IPS DF 4.7 (cell line): ENCODE results near the gene ARHGAP22.
A peak's percentile ranks its signal among the peaks of the same experiment; 100 is the strongest.

Experiments used
- DNase-seq: peaks from one replicate; pipeline ENCODE4 v3.0.0-alpha.2; 2013; ENCODE audit warnings: low spot score; ENCODE audit errors: extremely low read depth

Gene ARHGAP22

DNA sequence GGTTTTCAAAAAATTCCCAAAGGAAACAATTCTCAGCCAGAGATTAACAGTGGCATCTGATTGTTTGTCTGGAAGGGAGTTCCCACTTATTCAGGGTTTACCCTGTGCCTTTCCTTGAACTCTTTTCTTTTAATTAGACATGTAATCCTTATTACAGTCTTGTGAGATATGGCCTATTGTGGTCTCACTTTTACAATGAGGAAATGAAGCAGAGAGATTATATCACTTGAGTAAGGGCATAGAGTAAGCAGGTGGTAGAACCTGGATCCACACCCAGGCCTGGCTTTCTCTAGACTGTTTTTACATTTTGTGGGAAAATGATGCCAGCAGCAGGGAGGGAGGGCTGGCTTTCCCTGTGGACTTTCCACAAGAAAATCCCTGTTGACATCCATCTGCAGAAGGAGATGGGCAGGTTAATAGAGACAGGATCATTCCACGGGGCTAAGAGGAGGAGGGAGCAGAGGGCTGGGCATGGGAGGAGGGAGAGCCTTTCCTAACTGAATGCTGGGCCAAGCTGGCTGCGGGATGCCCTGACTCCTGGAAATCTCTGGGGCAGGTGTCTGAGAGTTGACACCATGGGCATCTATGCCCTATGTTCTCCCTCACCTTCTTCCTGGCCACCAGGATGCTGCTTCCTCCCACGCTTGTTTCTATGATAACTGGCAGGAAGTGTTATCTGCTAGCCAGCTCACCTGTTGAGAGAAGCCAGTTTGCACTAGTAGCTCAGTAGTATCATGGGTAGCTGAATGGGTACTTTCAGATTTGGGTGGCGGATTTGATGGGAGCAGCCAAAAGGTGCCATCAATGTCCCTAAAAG, 28.7 kb upstream of the ARHGAP22 start:
- DNase-seq = no peak

- DNase-seq = no peak
Measured at GRCh38 chr10:48632166-48632565, 27.3 kb upstream of the ARHGAP22 start.

GRCh38 chr10:48627984-48628609, 23.2 kb upstream of the ARHGAP22 start:
- DNase-seq = no peak

- no peak for DNase-seq
Measured at GRCh38 chr10:48626986-48627731, 22.3 kb upstream of the ARHGAP22 start.

GRCh38 chr10:48626447-48626846, 21.6 kb upstream of the ARHGAP22 start:
- DNase-seq = no peak

- no peak for DNase-seq
Measured at GRCh38 chr10:48625826-48626134, 20.9 kb upstream of the ARHGAP22 start.

DNA sequence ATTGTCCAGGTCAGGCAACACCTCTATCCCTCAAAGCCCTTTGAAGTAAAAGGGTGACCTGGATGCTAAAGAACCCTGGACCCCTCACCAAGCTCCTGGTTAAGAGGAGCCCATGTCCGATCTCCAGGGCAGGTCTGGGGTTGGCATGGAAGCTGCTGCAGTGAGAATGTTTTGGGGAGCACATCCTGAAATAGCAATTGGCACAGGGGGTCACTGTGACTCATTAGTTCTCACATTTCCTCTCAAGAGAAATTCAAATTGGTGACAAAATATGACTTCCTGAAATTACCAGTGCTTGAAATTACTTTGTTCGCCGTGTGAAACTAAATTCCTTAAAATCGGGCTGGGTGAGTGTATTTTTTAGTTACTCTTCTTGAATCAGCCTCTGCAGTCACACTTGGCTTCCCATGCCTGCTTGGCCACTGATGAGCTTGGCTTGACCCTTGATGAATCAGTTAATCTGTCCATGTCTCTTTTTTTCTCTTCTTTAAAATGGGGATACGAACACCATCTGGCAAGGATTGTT, 18.8 kb upstream of the ARHGAP22 start:
- DNase-seq = no peak

- no peak for DNase-seq
Measured at GRCh38 chr10:48623009-48623408, 18.1 kb upstream of the ARHGAP22 start.

- no peak for DNase-seq
Measured at GRCh38 chr10:48620719-48621118, 15.8 kb upstream of the ARHGAP22 start.

DNA sequence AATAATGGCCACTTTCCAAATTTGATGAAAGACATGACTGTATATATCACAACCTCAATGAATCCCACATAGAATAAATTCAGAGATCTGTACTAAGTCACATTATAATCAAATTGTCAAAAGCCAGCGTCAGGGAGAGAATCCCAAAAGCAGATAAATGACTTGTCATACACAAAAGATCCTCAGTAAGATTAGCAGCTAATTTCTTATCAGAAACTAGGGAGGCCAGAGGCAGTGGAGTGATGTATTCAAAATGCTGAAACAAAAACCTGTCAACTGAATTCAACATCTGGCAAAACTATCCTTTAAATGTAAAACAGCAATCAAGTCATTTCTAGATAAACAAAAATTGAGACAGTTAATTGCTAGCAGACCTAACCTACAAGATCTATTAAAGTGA, 11.6 kb upstream of the ARHGAP22 start:
- no peak for DNase-seq

GRCh38 chr10:48614481-48615390, 9.9 kb upstream of the ARHGAP22 start:
- no peak for DNase-seq

- DNase-seq = no peak
Measured at GRCh38 chr10:48613016-48613415, 8.1 kb upstream of the ARHGAP22 start.

DNA sequence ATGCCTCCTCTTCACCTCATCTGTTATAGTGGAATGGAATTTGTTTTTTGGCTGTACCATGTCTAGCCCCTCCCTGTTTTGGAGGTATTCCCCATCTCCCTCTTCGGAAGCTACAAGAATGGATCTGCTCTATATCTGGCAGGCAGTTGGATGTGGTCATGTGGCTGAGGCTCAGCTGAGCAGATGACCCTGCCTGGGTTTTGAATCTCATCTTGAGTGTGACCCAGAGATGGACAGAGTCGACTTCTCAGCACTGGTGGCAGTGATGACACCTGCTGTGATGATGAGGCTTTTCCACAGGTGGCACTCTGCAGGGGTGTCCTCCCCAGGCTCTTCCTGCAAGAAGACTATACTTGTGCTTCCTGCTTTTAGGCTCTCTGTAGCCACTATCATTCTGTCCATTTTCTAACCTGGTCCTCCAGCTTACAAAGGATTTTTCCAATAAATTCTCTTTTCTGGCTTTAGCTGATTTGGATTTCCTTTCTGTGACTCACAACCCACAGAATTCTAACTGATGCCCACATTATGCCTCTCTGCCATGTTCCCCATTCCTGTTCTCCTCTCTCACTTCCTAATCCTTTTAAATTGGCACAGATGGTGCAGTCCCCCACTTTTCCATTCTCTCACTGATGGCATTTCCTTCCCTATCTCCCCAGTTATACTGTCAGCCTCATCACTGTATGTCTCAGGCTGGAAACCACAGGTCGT, 7.5 kb upstream of the ARHGAP22 start:
- DNase-seq = no peak

DNA sequence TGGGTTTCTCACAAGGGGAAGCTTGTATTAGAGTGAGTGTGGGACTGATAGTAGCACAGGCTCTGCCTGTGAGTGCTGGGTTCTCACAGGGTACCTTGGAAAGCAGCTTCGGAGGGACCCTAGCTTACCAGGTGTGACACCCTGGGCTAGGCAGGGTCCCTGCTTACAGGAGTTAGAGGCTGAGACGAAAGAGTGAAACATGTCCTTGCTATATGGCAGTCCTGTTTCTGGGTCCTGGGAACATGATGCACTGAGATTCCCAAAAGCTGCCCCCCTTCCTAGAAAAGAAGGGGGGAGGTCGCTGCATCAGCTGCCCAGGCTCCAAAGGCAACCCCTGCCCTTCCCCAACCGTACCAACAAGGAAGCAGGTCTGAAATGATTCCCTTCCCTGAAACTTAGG, 6.3 kb upstream of the ARHGAP22 start:
- DNase-seq = no peak

DNA sequence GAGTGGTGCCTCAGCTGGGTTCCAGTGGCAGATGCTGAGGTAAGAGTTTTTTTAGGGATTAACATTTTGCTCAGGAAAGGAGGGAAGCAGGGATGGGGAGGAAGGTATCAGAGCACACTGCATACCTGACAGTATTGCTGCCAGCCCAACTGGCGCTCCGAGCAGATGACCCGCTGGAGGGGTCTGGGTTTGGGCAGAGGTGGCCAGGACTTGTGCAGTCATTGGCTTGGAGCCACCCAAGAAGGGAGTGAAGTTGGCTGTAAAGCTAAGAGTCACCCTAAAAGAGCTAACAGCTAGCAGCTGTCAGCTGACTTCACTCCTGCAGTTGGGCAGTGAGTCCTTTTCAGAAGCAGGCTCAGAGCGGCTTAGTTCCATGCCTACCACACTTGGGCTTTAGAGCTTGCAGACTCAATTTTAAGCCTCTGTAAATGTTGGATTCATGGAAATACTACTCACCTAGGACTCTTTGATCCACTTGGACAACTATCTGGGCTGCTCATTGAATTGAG, 5.8 kb upstream of the ARHGAP22 start:
- DNase-seq = no peak

- DNase-seq = no peak
Measured at GRCh38 chr10:48609899-48610584, 5.2 kb upstream of the ARHGAP22 start.

- no peak for DNase-seq
Measured at GRCh38 chr10:48609441-48609840, 4.6 kb upstream of the ARHGAP22 start.

DNA sequence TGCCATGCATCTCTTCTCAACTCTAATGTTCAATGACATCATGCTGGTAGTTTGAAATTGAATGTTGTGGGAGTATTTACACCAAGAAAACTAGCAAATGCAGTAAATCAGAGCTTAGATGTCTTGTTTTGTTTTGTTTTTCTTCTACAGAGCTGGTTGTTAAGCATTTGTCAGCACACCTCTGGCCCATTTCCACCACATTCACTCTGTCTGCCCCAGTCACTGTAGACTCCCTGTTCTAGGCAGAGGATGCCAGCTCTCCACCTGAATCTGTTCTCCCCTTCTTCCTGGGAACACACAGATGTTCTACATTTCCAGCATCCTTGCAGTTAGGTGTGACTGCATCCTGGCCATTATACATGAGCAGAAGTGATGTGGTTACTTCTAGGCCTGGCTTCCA, 4.1 kb upstream of the ARHGAP22 start:
- DNase-seq = no peak

GRCh38 chr10:48608279-48608681, 3.4 kb upstream of the ARHGAP22 start:
- peak; percentile 64 for DNase-seq
